PC-9 (cell line): ENCODE data around the gene DBH. TPM values are rescaled to one million over a fixed set of nuclear protein-coding genes. Genes with fewer than 3 reads are reported as not detected.
A peak's percentile ranks its signal among the peaks of the same experiment; 100 is the strongest.

ENCODE experiments used
- BruUV-seq: library from RNA; stranded (reverse); fragments of 400-500 nt; replicated peaks from 2 replicates; lab custom pipeline; 2021; lab: Mats Ljungman, UMichigan
- CTCF ChIA-PET: fragments of 300-600 bp; sonication (Branson Sonifier 250); formaldehyde crosslinking; loops from one replicate; lab custom pipeline; 2022; ENCODE audit warnings: antibody characterized with exemption; lab: Charles Lee
- POLR2A ChIA-PET: fragments of 300-600 bp; sonication (Branson Sonifier 250); formaldehyde crosslinking; loops from one replicate; lab custom pipeline; 2022; ENCODE audit warnings: antibody characterized with exemption; ENCODE audit not compliant: unreplicated experiment; lab: Charles Lee
- DNase-seq, 2 experiments: peaks; one replicate each; pipeline versions ENCODE4 v3.0.0 to v3.0.0-alpha.2; 2015 to 2022; ENCODE audit warnings: mixed read lengths in 1 of 2
- H2AFZ ChIP-seq: fragments of 200-600 bp; sonication (generic); 2 replicates; pipeline ENCODE4 v1.8.1; 2017; ENCODE audit warnings: antibody characterized with exemption
- H3F3A ChIP-seq: fragments of 200-600 bp; sonication (generic); 2 replicates; pipeline ENCODE4 v1.8.1; 2017; ENCODE audit warnings: antibody characterized with exemption, mild to moderate bottlenecking, low read depth; ENCODE audit not compliant: insufficient read depth
- H3K27ac ChIP-seq: fragments of 200-600 bp; sonication (generic); 2 replicates; pipeline ENCODE4 v1.6.1; 2016; ENCODE audit warnings: mixed run types
- H3K27me3 ChIP-seq: fragments of 200-600 bp; sonication (generic); 2 replicates; pipeline ENCODE4 v1.6.1; 2016; ENCODE audit warnings: low read depth, mixed run types; ENCODE audit not compliant: insufficient read depth
- H3K36me3 ChIP-seq: fragments of 200-600 bp; sonication (generic); 2 replicates; pipeline ENCODE4 v1.6.1; 2016; ENCODE audit warnings: low read depth, mixed run types
- H3K4me1 ChIP-seq: fragments of 200-600 bp; sonication (generic); replicated peaks from 2 replicates; pipeline ENCODE4 v1.6.1; 2016; ENCODE audit warnings: mixed run types; ENCODE audit not compliant: insufficient read depth
- H3K4me2 ChIP-seq: fragments of 200-600 bp; sonication (generic); 2 replicates; pipeline ENCODE4 v1.6.1; 2017; ENCODE audit warnings: mixed run types
- H3K4me3 ChIP-seq: fragments of 200-600 bp; sonication (generic); 2 replicates; pipeline ENCODE4 v1.6.1; 2016; ENCODE audit warnings: mixed run types
- H3K79me2 ChIP-seq: fragments of 200-600 bp; sonication (generic); 2 replicates; pipeline ENCODE4 v1.6.1; 2017; ENCODE audit warnings: low read depth, mixed run types
- H3K9me2 ChIP-seq: fragments of 200-600 bp; sonication (generic); 2 replicates; pipeline ENCODE4 v1.8.1; 2017; ENCODE audit warnings: mild to moderate bottlenecking; ENCODE audit not compliant: insufficient read depth
- H3K9me3 ChIP-seq: fragments of 200-600 bp; sonication (generic); 2 replicates; pipeline ENCODE4 v1.8.1; 2016; ENCODE audit warnings: low read depth; ENCODE audit not compliant: insufficient read depth
- H4K20me1 ChIP-seq: fragments of 200-600 bp; sonication (generic); 2 replicates; pipeline ENCODE4 v1.8.1; 2017; ENCODE audit not compliant: insufficient read depth
- CTCF ChIP-seq: fragments of 200-600 bp; sonication (generic); conservative IDR thresholded peaks from 2 replicates; pipeline ENCODE4 v1.6.1; 2017; ENCODE audit warnings: mixed run types, antibody characterized with exemption, mild to moderate bottlenecking, moderate library complexity
- EZH2 ChIP-seq: fragments of 200-600 bp; sonication (generic); IDR thresholded peaks from 2 replicates; pipeline ENCODE4 v1.8.0; 2017; ENCODE audit warnings: antibody characterized with exemption, low read depth
- intact Hi-C: fragments of 100-400 bp; cut with micrococcal nuclease; formaldehyde crosslinking; loops from one replicate; pipeline ENCODE4 v1.10.0; 2022; ENCODE audit not compliant: unreplicated experiment
- total RNA-seq: library from RNA; stranded (reverse); gene quantifications from 2 replicates; pipeline ENCODE4 v1.2.3, GENCODE V29; 2021

Gene DBH
- total RNA-seq, 1 experiment from 2014 or later = not detected

- DNase-seq = no peak
- intact Hi-C loops = no loop called here
- H3K79me2 ChIP-seq = no peaks in the 10 kb centered on the region
- H3K9me3 ChIP-seq = no peaks in the 10 kb centered on the region
- no TSS peak for BruUV-seq
- no peak overlapping the region for H3K4me3 ChIP-seq
- H3K27ac ChIP-seq = no peak overlapping the region
- H3K36me3 ChIP-seq = no peaks in the 10 kb centered on the region
- no peak overlapping the region for H3K4me2 ChIP-seq
- peaks cover 26% of the 10 kb centered on the region for H3K4me1 ChIP-seq
- peaks cover 39% of the 10 kb centered on the region for H3K27me3 ChIP-seq
- ChIA-PET CTCF (interaction anchor here (0.5 kb wide), 1 partner anchor 326 kb away, joined by 3 read pairs; no protein-coding TSS in a partner anchor), POLR2A (interaction anchor here (0.6 kb wide), 1 partner anchor 58 kb away, joined by 16 read pairs; no protein-coding TSS in a partner anchor)
- H4K20me1 ChIP-seq = peaks cover 4% of the 10 kb centered on the region; the same call in 1 of the 2 replicates
- H3F3A ChIP-seq = peaks cover 8% of the 10 kb centered on the region; the same call in 1 of the 2 replicates
- H3K9me2 ChIP-seq = no peaks in the 10 kb centered on the region
- TF ChIP-seq CTCF = no peak
- TF ChIP-seq EZH2 = no peak
- H2AFZ ChIP-seq = no peak overlapping the region
Measured at GRCh38 chr9:133691191-133691590, 55.0 kb downstream of the DBH start.

DNA sequence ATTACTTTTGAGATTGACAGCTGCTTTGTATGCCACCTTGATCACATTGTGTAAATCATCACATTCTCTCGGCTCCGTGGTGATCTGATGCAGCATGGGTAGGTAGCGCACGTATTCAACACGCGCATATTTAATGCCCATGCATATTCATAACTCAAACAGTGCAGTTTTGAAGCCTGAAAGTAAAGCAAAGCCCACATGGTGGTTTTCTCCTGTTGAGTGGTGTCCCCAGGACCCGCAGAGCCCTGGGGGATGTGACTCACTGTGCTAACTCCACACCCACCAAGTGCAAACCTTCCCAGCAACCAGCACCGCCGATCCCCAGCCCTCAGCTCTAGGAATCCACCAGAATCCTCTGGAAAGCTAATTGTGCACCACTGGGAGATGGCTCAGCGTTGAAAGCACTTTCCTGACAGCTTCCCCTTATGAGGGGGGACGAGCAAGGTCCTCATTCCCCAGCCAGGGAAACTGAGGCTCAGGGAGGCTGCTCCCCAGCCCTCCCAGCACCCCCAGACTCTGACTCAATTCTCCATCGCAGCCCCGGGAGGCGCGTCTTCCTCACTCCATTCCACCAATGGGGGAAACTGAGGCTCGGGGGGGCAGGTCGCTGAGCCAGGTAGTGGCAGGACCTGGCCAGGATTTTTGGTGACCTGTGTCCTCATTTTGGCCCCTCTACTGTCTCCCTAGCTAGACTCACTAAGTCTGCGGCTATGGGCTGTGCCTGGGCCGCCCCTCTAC is 55.6 kb downstream of the DBH start:
- CTCF ChIA-PET = interaction anchor here (0.6 kb wide), 1 partner anchor 333 kb away, joined by 3 read pairs; no protein-coding TSS in a partner anchor
- no peaks in the 10 kb centered on the region for H3K79me2 ChIP-seq
- H3K27ac ChIP-seq = no peak overlapping the region
- H3F3A ChIP-seq = peaks cover 8% of the 10 kb centered on the region; the same call in 1 of the 2 replicates
- no peaks in the 10 kb centered on the region for H3K36me3 ChIP-seq
- peaks cover 4% of the 10 kb centered on the region; the same call in 1 of the 2 replicates for H4K20me1 ChIP-seq
- peaks cover 39% of the 10 kb centered on the region for H3K27me3 ChIP-seq
- H3K4me3 ChIP-seq = no peak overlapping the region
- POLR2A ChIA-PET = interaction anchor here (0.6 kb wide), 1 partner anchor 58 kb away, joined by 16 read pairs; no protein-coding TSS in a partner anchor
- BruUV-seq = no TSS peak
- intact Hi-C loops = no loop called here
- TF ChIP-seq EZH2 = no peak
- TF ChIP-seq CTCF = no peak
- H3K4me2 ChIP-seq = no peak overlapping the region
- H3K9me3 ChIP-seq = no peaks in the 10 kb centered on the region
- peaks cover 26% of the 10 kb centered on the region for H3K4me1 ChIP-seq
- no peak overlapping the region for H2AFZ ChIP-seq
- peak; percentile 33 to 39 for DNase-seq
- no peaks in the 10 kb centered on the region for H3K9me2 ChIP-seq

DNA sequence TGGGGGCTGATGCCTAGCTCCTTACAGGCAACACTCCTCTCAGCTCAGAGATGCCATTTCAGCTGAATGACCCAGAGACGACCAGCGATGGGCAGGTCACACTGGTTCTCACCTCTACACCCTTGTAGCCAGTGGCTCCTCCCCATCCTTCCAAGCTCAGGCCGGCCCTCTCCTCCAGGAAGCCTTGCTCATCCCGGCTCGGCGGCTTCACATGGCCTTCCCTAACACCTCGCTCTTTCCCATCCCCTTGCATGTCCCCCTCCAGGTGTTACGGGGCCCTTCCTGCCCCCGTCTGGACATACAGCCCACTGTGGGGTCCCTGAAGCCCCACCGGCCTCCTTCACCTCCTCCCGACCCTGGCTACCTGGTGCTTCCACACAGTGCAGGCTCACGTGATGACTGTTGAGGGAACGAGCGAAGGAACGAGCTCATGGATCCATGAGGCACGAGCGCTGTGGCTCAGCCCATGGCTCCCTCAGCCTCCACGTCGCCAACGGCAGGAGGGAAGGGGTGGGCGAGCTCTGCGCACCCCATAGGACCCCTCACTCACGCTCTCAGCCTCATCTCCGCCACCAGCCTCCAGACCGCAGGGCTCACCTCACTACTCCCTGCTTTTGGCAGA is 56.3 kb downstream of the DBH start:
- H2AFZ ChIP-seq = no peak overlapping the region

More for the DNA sequence above, 56.3 kb downstream of the DBH start:
- Histone ChIP-seq H3K4me2 (no peak overlapping the region), H3K9me3 (no peaks in the 10 kb centered on the region), H3K27ac (no peak overlapping the region), H4K20me1 (peaks cover 4% of the 10 kb centered on the region; the same call in 1 of the 2 replicates), H3K4me1 (peaks cover 26% of the 10 kb centered on the region), H3K27me3 (peaks cover 40% of the 10 kb centered on the region), H3K4me3 (no peak overlapping the region), H3F3A (peaks cover 8% of the 10 kb centered on the region; the same call in 1 of the 2 replicates), H3K79me2 (no peaks in the 10 kb centered on the region), H3K9me2 (no peaks in the 10 kb centered on the region), H3K36me3 (no peaks in the 10 kb centered on the region)
- intact Hi-C loops = no loop called here
- CTCF ChIA-PET = interaction anchor here (0.6 kb wide), 1 partner anchor 332 kb away, joined by 3 read pairs; no protein-coding TSS in a partner anchor
- POLR2A ChIA-PET = interaction anchor here (0.5 kb wide), 1 partner anchor 183 kb away, joined by 7 read pairs; no protein-coding TSS in a partner anchor
- BruUV-seq = no TSS peak
- no peak for TF ChIP-seq CTCF
- TF ChIP-seq EZH2 = no peak
- no peak for DNase-seq
